Cardiac fibroblast (primary cell): Measurements from ENCODE around the gene PRR35.

Experiments
- DNase-seq, 2 donors: peaks; one replicate each; pipeline versions ENCODE4 v3.0.0 to v3.0.0-alpha.2; 2010; ENCODE audit warnings: low read depth in 2 of 2
- H3K4me3 ChIP-seq, 2 donors: replicated peaks in 1 of 2; 1 replicate in 1 of 2; 2 replicates in 1 of 2; pipeline ENCODE4 v1.5.1; 2011; ENCODE audit warnings: low read depth in 2 of 2, low read length in 2 of 2, mild to moderate bottlenecking in 2 of 2, moderate library complexity in 1 of 2
- CTCF ChIP-seq: IDR thresholded peaks from one replicate; pipeline ENCODE4 v1.5.1; 2011; ENCODE audit warnings: low read depth, mild to moderate bottlenecking, low read length, inconsistent platforms

Gene PRR35

GRCh38 chr16:556474-557173 lies 3.6 kb upstream of the PRR35 start:
- no peak for DNase-seq
- H3K4me3 ChIP-seq: no peak overlapping the region
- no peak for TF ChIP-seq CTCF

- TF ChIP-seq CTCF: no peak
- no peak overlapping the region for H3K4me3 ChIP-seq
- DNase-seq: no peak
Measured at GRCh38 chr16:557463-558297, 2.5 kb upstream of the PRR35 start.

- TF ChIP-seq CTCF: no peak
- no peak for DNase-seq
- no peak overlapping the region for H3K4me3 ChIP-seq
Measured at GRCh38 chr16:558298-559020, 1.7 kb upstream of the PRR35 start.

GRCh38 chr16:559021-559380 lies 1.2 kb upstream of the PRR35 start:
- H3K4me3 ChIP-seq: no peak overlapping the region
- DNase-seq: no peak
- TF ChIP-seq CTCF: no peak

GRCh38 chr16:559411-560203 lies 587 bp upstream of the PRR35 start:
- no peak for TF ChIP-seq CTCF
- H3K4me3 ChIP-seq: no peak overlapping the region
- no peak for DNase-seq

GRCh38 chr16:560701-561412 lies 663 bp downstream of the PRR35 start:
- DNase-seq: no peak
- TF ChIP-seq CTCF: no peak
- H3K4me3 ChIP-seq: no peak overlapping the region
